K562 (cell line): ENCODE data around the gene EML3. TPM values are rescaled to one million over a fixed set of nuclear protein-coding genes. Genes with fewer than 3 reads are reported as not detected.

Source experiments
- BRF2 ChIP-seq: IDR thresholded peaks from 3 replicates; pipeline ENCODE4 v1.6.1; 2011; ENCODE audit warnings: borderline replicate concordance, mild to moderate bottlenecking; ENCODE audit not compliant: insufficient read length, insufficient read depth
- CBFA2T3 ChIP-seq: fragments of 450-650 bp; IDR thresholded peaks from 2 replicates; pipeline ENCODE4 v1.6.1; 2017
- CCNT2 ChIP-seq: IDR thresholded peaks from 2 replicates; pipeline ENCODE4 v1.6.1; 2011; ENCODE audit warnings: borderline replicate concordance, low read depth, mild to moderate bottlenecking, moderate library complexity, mixed read lengths, low read length; ENCODE audit not compliant: insufficient read length; ENCODE audit errors: extremely low read depth
- CEBPG ChIP-seq, 3 experiments: fragments of 200-800 bp in 1 of 3; sonication (Bioruptor generic) in 1 of 3; sonication (generic) in 1 of 3; formaldehyde crosslinking in 1 of 3; IDR thresholded peaks in 2 of 3; conservative IDR thresholded peaks in 1 of 3; 2 replicates each; pipeline versions ENCODE4 v1.6.1 to v1.8.0; 2016 to 2022; ENCODE audit warnings: missing compliant biosample characterization in 2 of 3, missing genetic modification characterization in 2 of 3, mild to moderate bottlenecking in 1 of 3, missing genetic modification reagents in 1 of 3
- GTF2B ChIP-seq: IDR thresholded peaks from 2 replicates; pipeline ENCODE4 v1.6.1; 2011; ENCODE audit not compliant: insufficient read length; ENCODE audit errors: extremely low read depth
- HDAC1 ChIP-seq, 2 experiments: fragments of 450-650 bp; IDR thresholded peaks; 2 replicates each; pipeline ENCODE4 v1.6.1; 2016 to 2017; ENCODE audit warnings: inconsistent platforms in 1 of 2, mild to moderate bottlenecking in 1 of 2, moderate library complexity in 1 of 2
- HNRNPK ChIP-seq: fragments of 200-400 bp; formaldehyde crosslinking; IDR thresholded peaks from one replicate; pipeline ENCODE4 v1.6.1; 2018; ENCODE audit warnings: mild to moderate bottlenecking, low read depth, low read length; ENCODE audit not compliant: poor library complexity, severe bottlenecking
- JUND ChIP-seq, 2 experiments: IDR thresholded peaks; 2 replicates in 1 of 2; 3 replicates in 1 of 2; pipeline ENCODE4 v1.6.1; 2011; ENCODE audit warnings: borderline replicate concordance in 2 of 2, low read depth in 2 of 2, low read length in 2 of 2, improper control_type of control experiment in 1 of 2, missing biosample characterization in 1 of 2, missing genetic modification characterization in 1 of 2, missing genetic modification reagents in 1 of 2
- KHSRP ChIP-seq: fragments of 450-650 bp; IDR thresholded peaks from 2 replicates; pipeline ENCODE4 v1.6.1; 2017
- LARP7 ChIP-seq: fragments of 450-650 bp; IDR thresholded peaks from 2 replicates; pipeline ENCODE4 v1.6.1; 2016
- MYC ChIP-seq, 2 experiments: fragments of 250-450 bp in 1 of 2; sonication (Bioruptor Pico) in 1 of 2; IDR thresholded peaks; 2 replicates each; pipeline versions ENCODE4 v1.5.1 to v1.6.1; 2012 to 2021; ENCODE audit warnings: low read depth in 2 of 2, borderline replicate concordance in 1 of 2, improper control_type of control experiment in 1 of 2, low read length in 1 of 2, mild to moderate bottlenecking in 1 of 2, moderate library complexity in 1 of 2
- NRF1 ChIP-seq, 2 experiments: fragments of 450-650 bp; IDR thresholded peaks in 1 of 2; conservative IDR thresholded peaks in 1 of 2; 2 replicates each; pipeline ENCODE4 v1.6.1; 2014; ENCODE audit warnings: mild to moderate bottlenecking in 2 of 2
- SUPT5H ChIP-seq: fragments of 450-650 bp; IDR thresholded peaks from 2 replicates; pipeline ENCODE4 v1.6.1; 2016
- ZNF134 ChIP-seq: fragments of 250-450 bp; sonication (Bioruptor Pico); conservative IDR thresholded peaks from 2 replicates; pipeline ENCODE4 v1.4.0; 2020
- ZNF197 ChIP-seq: fragments of 200-800 bp; sonication (Bioruptor generic); IDR thresholded peaks from 2 replicates; pipeline ENCODE4 v1.6.1; 2016; ENCODE audit warnings: low read depth, missing genetic modification characterization, missing compliant biosample characterization
- ZNF41 ChIP-seq: fragments of 250-450 bp; sonication (Bioruptor Pico); conservative IDR thresholded peaks from 2 replicates; pipeline ENCODE4 v1.4.0; 2020; ENCODE audit warnings: mild to moderate bottlenecking
- ZNF511 ChIP-seq: sonication (generic); formaldehyde crosslinking; IDR thresholded peaks from 2 replicates; pipeline ENCODE4 v1.8.0; 2022; ENCODE audit warnings: mild to moderate bottlenecking, missing genetic modification reagents
- ZNF592 ChIP-seq: fragments of 450-650 bp; IDR thresholded peaks from 2 replicates; pipeline ENCODE4 v1.6.1; 2017; ENCODE audit warnings: antibody characterized with exemption, mild to moderate bottlenecking
- polyA plus RNA-seq, 8 experiments: library from polyadenylated mRNA; depleted of rRNA in 4 of 8; stranded (reverse) in 5 of 8; unstranded in 3 of 8; fragments of >200 nt; fragmentation: Nextera tagmentation in 2 of 8; fragmentation: Illumina TruSeq in 1 of 8; extraction: Ambion mirVana in 2 of 8; extraction: Trizol in 1 of 8; gene quantifications; 2 replicates each; pipeline versions ENCODE4 v1.2.1 to v1.2.3, GENCODE V29; 2011 to 2014; ENCODE audit warnings: inconsistent platforms in 1 of 8, missing spikeins in 1 of 8
- total RNA-seq, 7 experiments: library from RNA; depleted of rRNA in 6 of 7; stranded (reverse); fragments of >200 nt in 6 of 7; fragmentation: Illumina TruSeq in 2 of 7; extraction: Trizol in 2 of 7; gene quantifications; 2 replicates each; pipeline versions ENCODE4 v1.2.1 to v1.2.3, GENCODE V29; 2011 to 2021; ENCODE audit warnings: low replicate concordance in 1 of 7

The EML3 gene
- total and polyA plus RNA-seq, 9 of the 15 experiments (the other 6 are each of a cell fraction or from before 2014, with no cell fraction given) = 0.32 to 90.5 (median 26.4) TPM

- TF ChIP-seq CBFA2T3 = 0 out of 2 replicates have a peak, but pooled peaks have one; percentile 19
- TF ChIP-seq CEBPG (CRISPR knock-in tag; IDR thresholded peaks at IDR 0.05) = peak; percentile 79
- peak; percentile 95 for TF ChIP-seq CEBPG (tag; conservative IDR thresholded peaks at IDR 0.05 in 1 of 2, IDR thresholded peaks at IDR 0.05 in 1 of 2)
- TF ChIP-seq HNRNPK = peak; percentile 90
- peak; percentile 84 for TF ChIP-seq CCNT2
- peak; percentile 74 for TF ChIP-seq SUPT5H
- peak; percentile 94 for TF ChIP-seq MYC (IDR thresholded peaks at IDR 0.05; ENCODE audit: low read depth, low read length)
- peak; percentile 81; the same call in 1 of the 2 replicates for TF ChIP-seq MYC (CRISPR knock-in tag; IDR thresholded peaks at IDR 0.05; ENCODE audit: borderline replicate concordance, low read depth)
- no peak; the same call in 1 of the 2 replicates for TF ChIP-seq ZNF511
- TF ChIP-seq GTF2B = no peak
- no peak for TF ChIP-seq BRF2
- TF ChIP-seq NRF1 (conservative IDR thresholded peaks at IDR 0.05 in 1 of 2, IDR thresholded peaks at IDR 0.05 in 1 of 2) = peak; percentile 75 to 78
- peak in 1 of 2 experiments; percentile 98; a peak in 2 of 4 replicates for TF ChIP-seq HDAC1 (IDR thresholded peaks at IDR 0.05)
- peak; percentile 94 for TF ChIP-seq JUND (IDR thresholded peaks at IDR 0.05; ENCODE audit: borderline replicate concordance, low read depth, low read length)
- peak; percentile 91 for TF ChIP-seq JUND (tag; IDR thresholded peaks at IDR 0.05; ENCODE audit: borderline replicate concordance, low read depth, low read length)
- peak; percentile 88 for TF ChIP-seq KHSRP
- TF ChIP-seq ZNF197 = peak; percentile 55; the same call in 1 of the 2 replicates
- TF ChIP-seq ZNF134 (CRISPR knock-in tag) = 0 out of 2 replicates have a peak, but pooled peaks have one; percentile 11
- 0 out of 2 replicates have a peak, but pooled peaks have one; percentile 47 for TF ChIP-seq LARP7
- no peak for TF ChIP-seq ZNF41 (CRISPR knock-in tag)
- TF ChIP-seq ZNF592 = peak; percentile 90
These were observed 9.2 kb upstream of the EML3 start, which contains the start of gene B3GAT3 (continued) for GRCh38 chr11:62621567-62622470.
